Sciatic nerve (tissue), 2 donors: Measurements from ENCODE around the gene TSPAN12. TPM values are rescaled to one million over a fixed set of nuclear protein-coding genes. Genes with fewer than 3 reads are reported as not detected.
"Not testable (repeated sequence)": the region's sequence is repeated elsewhere in the genome, so short reads cannot be mapped to it uniquely, and the experiment has no call there.

Experiments
- ATAC-seq: fragments of 200-7000 bp; cut with Tn5 transposase; one replicate; pipeline ENCODE4 v1.9.1; 2020; ENCODE audit warnings: mild to moderate bottlenecking, moderate library complexity
- DNase-seq: peaks from one replicate; pipeline ENCODE4 v3.0.0-alpha.2; 2020; ENCODE audit warnings: low spot score
- intact Hi-C: fragments of 100-400 bp; cut with DNase I; formaldehyde crosslinking; loops from one replicate; pipeline ENCODE4 v1.14.2; 2022
- total RNA-seq: library from RNA; stranded (reverse); fragmentation: NEBNext Ultra II Directional; extraction: Animal tissue kit (Norgen Biotek cat#: 25700); gene quantifications from one replicate; pipeline ENCODE4 v1.2.1, GENCODE V29; 2021
- donor health status: DM: no; HTN: no; CAD: no.
- donor health status: DM: no; HTN: no; CAD: no.

Gene TSPAN12
- total RNA-seq, 1 donor from 2014 or later: 7.6 TPM

DNA sequence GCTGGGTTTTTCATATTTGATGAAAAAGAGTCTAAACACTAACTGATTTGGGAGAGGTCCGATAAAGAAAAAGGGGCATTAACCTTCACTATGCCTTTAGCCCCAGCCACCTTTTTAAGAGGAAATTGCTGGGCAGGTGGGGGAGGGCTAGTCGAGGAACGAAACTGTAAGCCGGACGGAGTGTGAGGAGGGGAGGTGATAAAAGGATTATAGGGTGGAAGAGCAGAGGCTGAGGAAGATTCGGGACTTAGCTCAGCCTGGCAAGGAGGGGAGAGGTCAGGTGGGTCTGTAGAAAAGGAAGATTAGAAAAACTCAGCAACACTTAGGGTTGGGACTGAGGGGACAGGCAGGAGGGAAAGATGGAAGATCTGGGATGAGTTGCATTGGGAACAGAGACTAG, 77.0 kb downstream of the TSPAN12 start:
- DNase-seq: no peak
- intact Hi-C loops: no loop called here
- ATAC-seq: no peak

DNA sequence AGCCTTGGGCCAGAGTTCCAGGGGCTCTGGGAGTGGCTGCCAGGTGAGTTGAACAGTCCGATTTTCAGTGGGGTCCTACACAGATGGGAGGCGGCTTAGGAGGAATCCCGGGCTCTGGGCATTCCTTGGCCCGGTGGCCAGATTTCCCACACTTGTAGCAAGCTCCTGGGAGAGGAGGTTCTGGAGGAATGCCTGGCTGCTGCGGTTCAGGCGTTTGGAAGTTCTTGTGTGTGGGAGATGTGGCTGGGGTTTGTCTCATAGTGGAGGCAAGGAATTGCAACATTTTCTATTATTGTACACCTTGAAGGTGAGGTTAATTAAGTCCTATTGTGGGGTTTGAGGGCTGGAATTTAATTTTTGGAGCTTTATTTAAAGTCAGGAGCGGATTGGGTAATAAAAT, 77.5 kb downstream of the TSPAN12 start:
- DNase-seq, intact Hi-C loops, ATAC-seq: not testable (repeated sequence)

- intact Hi-C loops, ATAC-seq, DNase-seq: not testable (repeated sequence)
These were observed 78.9 kb downstream of the TSPAN12 start for GRCh38 chr7:120779078-120779477.

GRCh38 chr7:120775755-120776154, 82.2 kb downstream of the TSPAN12 start:
- no peak for DNase-seq
- ATAC-seq: no peak
- intact Hi-C loops: no loop called here

GRCh38 chr7:120774481-120774880, 83.5 kb downstream of the TSPAN12 start:
- ATAC-seq (no peak), DNase-seq (no peak)
- intact Hi-C loops: no loop called here

- intact Hi-C loops: no loop called here
- no peak for DNase-seq
- ATAC-seq: no peak
These were observed 87.7 kb downstream of the TSPAN12 start for GRCh38 chr7:120770206-120770605.

DNA sequence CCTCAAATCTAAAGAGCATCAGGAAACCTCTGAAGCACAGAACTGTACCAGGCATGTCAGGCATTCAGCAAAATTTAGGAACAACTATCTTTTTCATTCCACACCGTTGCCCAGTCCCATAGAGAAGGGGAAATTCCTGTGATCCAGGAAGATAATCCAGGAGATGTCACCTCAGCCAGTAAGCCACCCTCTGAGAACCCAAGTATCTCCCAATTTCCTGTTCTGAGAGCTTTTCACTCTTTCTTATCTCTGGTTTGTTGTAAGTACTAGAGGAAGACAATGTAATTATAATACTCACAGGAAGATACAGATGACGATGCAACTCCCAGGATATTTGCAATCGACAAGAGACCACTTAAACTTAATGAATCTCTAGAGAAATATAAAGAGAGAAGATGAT, 97.1 kb downstream of the TSPAN12 start:
- intact Hi-C loops: no loop called here
- ATAC-seq (no peak), DNase-seq (no peak)

- ATAC-seq (no peak), DNase-seq (no peak)
- intact Hi-C loops: no loop called here
These were observed 97.9 kb downstream of the TSPAN12 start for GRCh38 chr7:120760050-120760449.

DNA sequence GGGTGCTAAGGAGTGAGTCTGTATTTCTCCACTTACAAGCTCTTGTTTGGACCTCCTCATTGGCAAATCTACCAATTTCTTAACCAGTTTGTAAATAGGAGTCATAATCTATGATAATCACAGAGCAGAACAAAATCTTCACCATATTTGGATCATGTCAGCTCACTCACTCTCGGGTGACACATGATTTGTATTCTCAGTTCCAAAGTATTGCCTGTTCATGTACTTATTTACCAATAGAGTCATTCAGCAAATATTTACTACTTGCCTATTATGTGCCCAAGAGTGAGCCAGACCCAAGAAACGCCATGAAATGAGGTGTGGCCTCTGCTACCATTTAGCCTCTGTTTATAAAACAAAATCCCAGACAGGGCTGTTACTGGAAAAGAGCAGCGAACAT, 114.8 kb downstream of the TSPAN12 start:
- intact Hi-C loops: no loop called here
- DNase-seq: no peak
- no peak for ATAC-seq

GRCh38 chr7:120742372-120742771, 115.6 kb downstream of the TSPAN12 start:
- no peak for ATAC-seq
- DNase-seq: no peak
- intact Hi-C loops: no loop called here

DNA sequence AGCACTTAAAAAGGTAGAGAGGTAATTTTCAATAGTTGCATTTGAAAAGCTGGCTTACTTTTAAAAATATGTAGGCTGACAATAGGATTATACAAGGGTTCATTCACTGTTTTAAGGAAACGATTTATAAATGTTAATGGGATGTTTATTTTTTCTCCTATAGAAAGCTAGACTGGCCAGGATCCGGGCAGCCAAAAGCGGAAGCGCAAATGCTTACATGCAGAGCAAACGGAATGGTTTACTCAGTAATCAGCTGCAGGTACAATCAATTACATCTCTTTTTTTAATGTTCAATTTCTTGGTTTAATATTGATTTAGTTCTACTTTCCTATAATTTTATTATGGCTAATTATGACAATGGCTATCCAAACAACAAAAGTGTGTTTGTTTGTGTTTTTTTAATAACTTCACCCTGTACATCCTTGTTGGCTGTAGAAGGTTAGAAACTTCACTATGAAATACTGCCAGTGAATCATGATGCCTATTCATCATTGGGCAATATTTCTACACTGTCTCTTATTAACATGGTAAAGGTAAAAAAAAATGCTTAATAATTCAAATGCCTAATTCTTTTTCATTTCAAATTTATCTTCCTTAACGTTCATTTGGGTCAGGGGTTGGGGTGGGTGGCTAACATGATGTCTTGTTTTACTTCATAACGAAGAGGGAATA, 116.4 kb downstream of the TSPAN12 start:
- ATAC-seq (no peak), DNase-seq (no peak)
- intact Hi-C loops: no loop called here

DNA sequence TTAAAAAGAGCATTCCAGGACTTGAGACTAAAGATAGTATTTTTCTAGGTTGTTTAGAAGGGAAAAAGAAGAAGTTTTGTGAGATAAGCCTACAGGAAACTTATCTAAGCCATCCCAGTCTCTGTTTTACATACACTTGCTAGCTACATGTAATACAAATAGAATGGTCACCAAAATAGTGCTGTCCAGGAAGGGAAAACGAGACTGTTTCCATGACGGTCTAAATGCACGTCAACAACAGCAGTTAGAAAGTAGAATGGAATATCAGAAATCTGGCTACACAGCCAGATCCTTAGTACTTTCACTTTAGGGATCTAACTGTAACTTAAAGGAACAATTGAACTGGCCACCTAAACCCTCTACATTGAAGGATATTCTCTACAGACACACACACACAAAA, 117.6 kb downstream of the TSPAN12 start:
- ATAC-seq (no peak), DNase-seq (no peak)
- intact Hi-C loops: no loop called here

DNA sequence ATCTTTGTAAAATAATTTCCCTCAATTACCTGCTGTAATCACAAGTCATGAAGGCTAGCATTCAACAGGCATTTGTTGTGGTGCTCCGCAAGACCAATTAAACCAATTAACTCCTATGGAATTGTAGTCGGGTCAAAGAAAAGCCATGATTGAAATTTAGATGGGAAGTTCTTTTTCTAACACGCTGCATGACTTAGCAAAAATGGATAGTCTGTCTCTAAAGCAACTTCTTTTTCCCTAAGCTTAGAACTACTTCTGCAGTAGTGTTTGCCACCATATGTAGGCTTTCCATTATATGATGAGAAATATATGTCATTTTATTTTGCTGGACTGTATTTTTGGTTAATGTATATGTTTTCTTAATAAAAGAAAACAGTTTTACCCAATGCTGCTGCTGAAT, 119.1 kb downstream of the TSPAN12 start:
- ATAC-seq (no peak), DNase-seq (no peak)
- intact Hi-C loops: no loop called here

Other genes starting within 250 kb of the TSPAN12 start
- 15.1 TPM for gene ING3, start 92.6 kb upstream of the TSPAN12 start, total RNA-seq
- 41.9 TPM for gene CPED1, start 130.6 kb upstream of the TSPAN12 start, total RNA-seq